Measurements from ENCODE around the gene ATXN1.

Gene ATXN1

GRCh38 chr6:16400248-16400760 is 361.0 kb downstream of the ATXN1 start:
- H2AFZ ChIP-seq (ENCODE audit: low read length), result no peak overlapping the region
- TF ChIP-seq EZH2phosphoT487 (IDR thresholded peaks at IDR 0.05; ENCODE audit: borderline replicate concordance) (no peak), CTCF (conservative IDR thresholded peaks at IDR 0.05; ENCODE audit: low read length) (no peak)
- H3K36me3 ChIP-seq (ENCODE audit: insufficient read depth, low read length), result no peaks in the 10 kb centered on the region
- no peaks in the 10 kb centered on the region for H3K79me2 ChIP-seq (ENCODE audit: insufficient read depth, low read length)
- H4K20me1 ChIP-seq (ENCODE audit: insufficient read depth, low read length, poor library complexity, severe bottlenecking), result no peaks in the 10 kb centered on the region
- H3K4me1 ChIP-seq (ENCODE audit: insufficient read depth, low read length, poor library complexity, severe bottlenecking), result peaks cover 13% of the 10 kb centered on the region
- no peaks in the 10 kb centered on the region for H3K9me3 ChIP-seq (ENCODE audit: insufficient read depth, low read depth, low read length)
- H3K4me2 ChIP-seq (ENCODE audit: low read depth, low read length, poor library complexity, severe bottlenecking), result no peak overlapping the region
- H3K4me3 ChIP-seq (ENCODE audit: low read length, poor library complexity, severe bottlenecking), result no peak overlapping the region
- H3K9ac ChIP-seq (ENCODE audit: low read depth, low read length, poor library complexity, severe bottlenecking), result no peak overlapping the region
- no peaks in the 10 kb centered on the region for H3F3A ChIP-seq (ENCODE audit: low read depth)
- H3K9me2 ChIP-seq (replicated peaks; ENCODE audit: low read depth, low read length), result no peaks in the 10 kb centered on the region
- H3K27me3 ChIP-seq (ENCODE audit: insufficient read depth, low read length, poor library complexity, severe bottlenecking), result no peaks in the 10 kb centered on the region

GRCh38 chr6:16399695-16400094 is 361.6 kb downstream of the ATXN1 start:
- H4K20me1 ChIP-seq (ENCODE audit: insufficient read depth, low read length, poor library complexity, severe bottlenecking), result no peaks in the 10 kb centered on the region
- H3K27me3 ChIP-seq (ENCODE audit: insufficient read depth, low read length, poor library complexity, severe bottlenecking), result no peaks in the 10 kb centered on the region
- H3K36me3 ChIP-seq (ENCODE audit: insufficient read depth, low read length), result no peaks in the 10 kb centered on the region
- no peak overlapping the region for H3K9ac ChIP-seq (ENCODE audit: low read depth, low read length, poor library complexity, severe bottlenecking)
- no peak for TF ChIP-seq CTCF (conservative IDR thresholded peaks at IDR 0.05; ENCODE audit: low read length)
- no peak for TF ChIP-seq EZH2phosphoT487 (IDR thresholded peaks at IDR 0.05; ENCODE audit: borderline replicate concordance)
- H2AFZ ChIP-seq (ENCODE audit: low read length), result no peak overlapping the region
- H3K4me2 ChIP-seq (ENCODE audit: low read depth, low read length, poor library complexity, severe bottlenecking), result no peak overlapping the region
- H3K4me1 ChIP-seq (ENCODE audit: insufficient read depth, low read length, poor library complexity, severe bottlenecking), result peaks cover 9% of the 10 kb centered on the region
- no peaks in the 10 kb centered on the region for H3K9me3 ChIP-seq (ENCODE audit: insufficient read depth, low read depth, low read length)
- no peaks in the 10 kb centered on the region for H3F3A ChIP-seq (ENCODE audit: low read depth)
- H3K4me3 ChIP-seq (ENCODE audit: low read length, poor library complexity, severe bottlenecking), result no peak overlapping the region
- H3K79me2 ChIP-seq (ENCODE audit: insufficient read depth, low read length), result no peaks in the 10 kb centered on the region
- H3K9me2 ChIP-seq (replicated peaks; ENCODE audit: low read depth, low read length), result no peaks in the 10 kb centered on the region

GRCh38 chr6:16399158-16399557 is 362.1 kb downstream of the ATXN1 start:
- TF ChIP-seq CTCF (conservative IDR thresholded peaks at IDR 0.05; ENCODE audit: low read length) (no peak), EZH2phosphoT487 (IDR thresholded peaks at IDR 0.05; ENCODE audit: borderline replicate concordance) (no peak)
- Histone ChIP-seq H3K4me3 (ENCODE audit: low read length, poor library complexity, severe bottlenecking) (no peak overlapping the region), H2AFZ (ENCODE audit: low read length) (no peak overlapping the region), H3K9me2 (replicated peaks; ENCODE audit: low read depth, low read length) (no peaks in the 10 kb centered on the region), H3K9me3 (ENCODE audit: insufficient read depth, low read depth, low read length) (no peaks in the 10 kb centered on the region), H3K36me3 (ENCODE audit: insufficient read depth, low read length) (no peaks in the 10 kb centered on the region), H3K27me3 (ENCODE audit: insufficient read depth, low read length, poor library complexity, severe bottlenecking) (no peaks in the 10 kb centered on the region), H3K4me1 (ENCODE audit: insufficient read depth, low read length, poor library complexity, severe bottlenecking) (peaks cover 3% of the 10 kb centered on the region), H3K9ac (ENCODE audit: low read depth, low read length, poor library complexity, severe bottlenecking) (no peak overlapping the region), H3F3A (ENCODE audit: low read depth) (no peaks in the 10 kb centered on the region), H3K79me2 (ENCODE audit: insufficient read depth, low read length) (no peaks in the 10 kb centered on the region), H3K4me2 (ENCODE audit: low read depth, low read length, poor library complexity, severe bottlenecking) (no peak overlapping the region), H4K20me1 (ENCODE audit: insufficient read depth, low read length, poor library complexity, severe bottlenecking) (no peaks in the 10 kb centered on the region)

Data from Loucy (cell line).